ENCODE measurements around the gene CSNK1D. TPM values are rescaled to one million over a fixed set of nuclear protein-coding genes. Genes with fewer than 3 reads are reported as not detected.

CSNK1D gene
- total and polyA plus RNA-seq, 2 donors: 41.7 to 122 TPM

DNA sequence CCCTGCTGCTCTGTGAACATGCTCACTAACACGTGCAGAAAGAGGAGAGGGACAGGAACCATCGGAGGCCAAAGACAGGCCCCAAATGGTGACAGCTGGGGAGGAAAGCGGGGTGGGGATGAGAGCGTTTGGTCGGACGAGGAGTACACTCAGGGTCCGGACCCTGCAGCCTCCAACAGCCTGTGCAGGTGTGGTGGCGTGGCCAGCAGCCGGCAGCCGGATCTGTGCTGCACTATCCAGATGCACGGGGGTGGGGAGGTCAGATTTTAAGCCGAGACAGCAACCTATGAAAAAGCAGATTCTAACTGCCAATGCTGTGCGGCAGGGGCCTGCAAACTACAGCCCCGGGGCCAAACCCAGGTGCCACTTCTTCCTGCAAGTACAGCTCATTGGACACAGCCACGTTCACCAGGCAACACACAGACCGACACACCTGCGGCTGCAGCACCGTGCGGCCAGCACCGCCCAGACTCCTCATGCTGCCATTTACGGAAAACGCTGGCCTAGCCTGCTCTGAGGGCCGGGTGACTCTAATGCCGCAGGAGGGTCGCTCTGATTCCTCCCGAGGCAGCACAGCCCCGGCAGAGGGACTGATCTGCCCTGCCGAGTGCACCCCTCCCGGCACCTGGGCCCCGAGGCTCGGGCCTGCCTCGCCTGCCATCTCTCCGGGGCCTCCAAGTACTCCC is 23.5 kb downstream of the CSNK1D start:
- no peak overlapping the region for H3K27ac ChIP-seq (ENCODE audit: low read depth)
- WGBS: 86% methylated on average over 33 of the region's 33 CpGs
- no peaks in the 10 kb centered on the region for H3K4me1 ChIP-seq (ENCODE audit: insufficient read depth)
- peaks cover 13% of the 10 kb centered on the region for H3K36me3 ChIP-seq (ENCODE audit: insufficient read depth)
- DNase-seq (ENCODE audit: extremely low spot score): no peak
- H3K4me3 ChIP-seq (ENCODE audit: low read depth, low read length): no peak overlapping the region

DNA sequence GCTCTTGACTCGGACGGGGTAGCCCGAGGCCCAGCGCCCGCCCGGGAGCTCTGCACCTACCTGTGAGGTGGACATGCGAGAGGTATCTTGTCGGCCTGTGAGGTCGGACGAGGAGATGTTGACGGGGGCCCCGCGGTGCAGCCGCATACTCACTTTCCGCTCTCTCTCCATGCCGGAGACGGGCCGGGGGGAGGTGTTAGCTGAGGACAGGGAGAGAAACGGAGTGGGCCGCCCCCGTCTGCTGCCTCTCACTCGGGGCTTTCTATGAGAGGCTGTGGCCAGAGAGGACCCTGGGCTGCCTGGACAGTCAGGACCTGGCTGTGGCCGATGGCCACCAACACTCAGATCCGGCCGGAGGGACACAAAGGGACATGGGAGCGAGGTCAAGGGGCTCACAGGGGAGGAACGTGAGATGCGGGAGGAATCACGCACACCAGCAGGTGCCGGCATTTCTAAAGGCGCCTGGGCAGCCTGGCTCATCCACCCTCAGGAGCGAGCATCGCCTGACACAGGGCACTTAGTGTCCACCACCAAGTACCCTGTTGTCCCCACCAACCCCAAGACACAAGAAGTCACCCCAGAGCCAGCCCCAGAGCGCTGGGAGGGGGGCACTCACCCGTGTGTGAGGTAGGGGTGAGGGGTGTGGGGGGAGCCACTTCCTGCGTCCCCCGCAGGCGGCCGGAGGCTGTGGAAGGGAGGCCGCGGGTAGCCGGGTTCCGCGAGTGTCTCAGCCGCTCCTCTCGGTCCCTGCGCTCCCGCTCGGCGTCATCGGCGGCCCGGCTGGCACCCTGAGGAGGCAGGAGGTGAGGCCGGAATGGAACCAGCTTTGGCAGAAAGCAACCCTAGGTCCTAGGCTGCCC is 24.5 kb downstream of the CSNK1D start:
- DNase-seq (ENCODE audit: extremely low spot score): no peak
- 92% methylated on average over 54 of the region's 54 CpGs for WGBS

GRCh38 chr17:82247856-82248671 is 25.4 kb downstream of the CSNK1D start:
- Histone ChIP-seq H3K4me3 (ENCODE audit: low read depth, low read length) (no peak overlapping the region), H3K4me1 (ENCODE audit: insufficient read depth) (no peaks in the 10 kb centered on the region), H3K36me3 (ENCODE audit: insufficient read depth) (peaks cover 20% of the 10 kb centered on the region), H3K27ac (ENCODE audit: low read depth) (no peak overlapping the region)
- no peak for DNase-seq (ENCODE audit: extremely low spot score)
- 87% methylated on average over 28 of the region's 28 CpGs for WGBS

More for the DNA sequence above, 24.5 kb downstream of the CSNK1D start:
- H3K4me3 ChIP-seq (ENCODE audit: low read depth, low read length): no peak overlapping the region
- H3K27ac ChIP-seq (ENCODE audit: low read depth): no peak overlapping the region
- H3K4me1 ChIP-seq (ENCODE audit: insufficient read depth): no peaks in the 10 kb centered on the region
- peaks cover 20% of the 10 kb centered on the region for H3K36me3 ChIP-seq (ENCODE audit: insufficient read depth)

GRCh38 chr17:82247182-82247823 is 26.2 kb downstream of the CSNK1D start:
- H3K36me3 ChIP-seq (ENCODE audit: insufficient read depth): peaks cover 20% of the 10 kb centered on the region
- WGBS: 56% methylated on average over 22 of the region's 22 CpGs
- no peak overlapping the region for H3K4me3 ChIP-seq (ENCODE audit: low read depth, low read length)
- no peaks in the 10 kb centered on the region for H3K4me1 ChIP-seq (ENCODE audit: insufficient read depth)
- no peak for DNase-seq (ENCODE audit: extremely low spot score)
- H3K27ac ChIP-seq (ENCODE audit: low read depth): peak overlapping the region; percentile 34

GRCh38 chr17:82246365-82247181 is 26.9 kb downstream of the CSNK1D start:
- H3K36me3 ChIP-seq (ENCODE audit: insufficient read depth): peaks cover 17% of the 10 kb centered on the region
- no peak for DNase-seq (ENCODE audit: extremely low spot score)
- peak overlapping the region; percentile 52 for H3K27ac ChIP-seq (ENCODE audit: low read depth)
- no peaks in the 10 kb centered on the region for H3K4me1 ChIP-seq (ENCODE audit: insufficient read depth)
- WGBS: 44% methylated on average over 27 of the region's 27 CpGs
- no peak overlapping the region for H3K4me3 ChIP-seq (ENCODE audit: low read depth, low read length)

DNA sequence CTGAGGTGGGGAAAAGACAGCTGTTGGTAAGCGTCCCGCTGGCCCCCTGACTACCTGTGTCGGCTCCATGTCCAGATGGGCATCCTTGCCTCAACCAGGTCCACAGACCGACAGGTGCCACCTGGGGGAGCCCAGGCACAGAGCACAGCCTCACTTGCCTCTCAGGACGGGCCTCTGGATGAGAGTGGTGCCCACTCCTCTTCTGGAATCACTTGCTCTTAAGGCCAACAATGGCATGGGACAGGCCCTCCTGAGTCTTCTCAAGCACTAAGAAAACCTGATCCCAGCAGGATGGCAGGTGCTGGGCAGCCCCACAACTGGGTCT is 27.5 kb downstream of the CSNK1D start:
- no peak for DNase-seq (ENCODE audit: extremely low spot score)
- 92% methylated on average over 5 of the region's 5 CpGs for WGBS
- no peak overlapping the region for H3K27ac ChIP-seq (ENCODE audit: low read depth)
- H3K36me3 ChIP-seq (ENCODE audit: insufficient read depth): peaks cover 17% of the 10 kb centered on the region
- H3K4me3 ChIP-seq (ENCODE audit: low read depth, low read length): no peak overlapping the region
- no peaks in the 10 kb centered on the region for H3K4me1 ChIP-seq (ENCODE audit: insufficient read depth)

DNA sequence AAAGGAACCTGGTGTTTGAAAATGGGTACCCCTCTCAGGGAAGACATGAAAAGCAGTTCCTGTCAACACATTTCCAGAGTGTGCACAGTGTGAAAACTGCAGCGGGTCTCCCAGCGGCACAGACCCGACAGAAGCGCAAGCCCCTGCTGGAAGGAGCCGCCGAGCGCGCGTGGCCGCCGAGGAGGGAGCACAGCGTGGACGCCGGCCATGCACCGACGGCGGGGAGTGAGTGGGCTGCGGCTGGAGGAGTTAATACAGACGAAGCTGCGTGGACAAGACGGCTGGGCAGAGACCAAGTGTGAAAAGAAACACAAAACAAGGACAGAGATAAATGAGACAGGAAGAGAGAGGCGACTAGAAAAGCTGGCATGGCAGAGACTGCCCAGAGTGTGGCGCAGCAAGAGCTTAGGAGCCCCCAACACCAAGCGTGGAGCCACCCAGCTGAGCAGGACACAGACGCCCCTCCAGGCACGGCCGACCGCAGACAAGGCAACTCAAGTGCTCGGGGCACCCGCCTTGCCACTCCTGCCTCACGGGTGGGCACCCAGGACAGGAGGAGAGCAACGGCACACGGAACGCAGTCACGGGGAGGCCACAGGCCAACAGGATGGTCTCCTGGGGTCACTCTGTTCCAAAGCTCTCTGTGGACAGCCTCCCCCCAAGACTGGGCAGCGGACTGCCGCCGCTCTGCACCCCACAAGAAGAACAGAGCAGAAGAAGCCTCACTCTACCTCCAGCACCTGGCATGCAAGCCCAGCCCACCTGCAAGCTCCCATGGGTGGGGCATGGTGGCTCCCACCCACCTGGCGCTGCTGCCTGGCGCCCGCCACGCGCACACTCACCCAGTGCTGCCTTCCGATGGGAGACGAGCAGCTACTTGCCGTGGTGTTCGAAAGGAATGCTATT is 28.1 kb downstream of the CSNK1D start:
- H3K36me3 ChIP-seq (ENCODE audit: insufficient read depth): peaks cover 17% of the 10 kb centered on the region

DNA sequence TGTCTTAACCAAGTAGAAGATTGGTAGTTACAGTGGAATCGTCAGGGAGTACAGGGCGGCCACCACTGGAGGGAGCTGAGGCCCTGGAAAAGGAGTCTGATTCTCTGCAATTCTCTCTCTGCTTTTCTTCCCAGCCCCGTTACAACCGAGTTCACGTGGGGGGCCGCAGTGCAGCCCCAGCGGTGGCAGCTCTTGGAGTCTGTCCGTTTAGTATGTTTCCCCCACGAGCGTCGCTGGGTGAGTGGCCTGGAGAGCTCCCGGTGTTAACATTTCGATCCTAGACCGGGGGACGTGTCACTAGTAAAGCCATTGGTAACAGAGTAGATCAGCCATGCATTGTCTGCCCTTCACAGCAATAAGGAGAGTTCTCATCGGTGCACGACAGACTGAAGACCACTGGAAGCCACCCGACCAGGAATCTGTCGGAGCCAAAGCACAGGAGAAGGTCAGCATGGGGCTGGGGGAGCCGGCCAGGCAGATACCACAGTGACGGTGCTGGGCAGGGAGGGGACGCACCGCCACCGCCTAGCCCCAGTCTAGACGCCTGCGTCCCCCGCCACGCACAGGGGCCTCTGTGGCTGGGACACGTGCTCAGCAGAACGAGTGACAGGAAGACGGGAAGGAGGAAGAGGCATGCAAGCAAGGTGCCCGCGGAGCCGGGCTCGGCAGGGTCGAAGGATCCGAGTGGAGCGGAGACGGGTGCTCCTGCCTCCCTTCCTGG is 28.9 kb downstream of the CSNK1D start:
- Histone ChIP-seq H3K4me1 (ENCODE audit: insufficient read depth) (no peaks in the 10 kb centered on the region), H3K4me3 (ENCODE audit: low read depth, low read length) (no peak overlapping the region), H3K27ac (ENCODE audit: low read depth) (no peak overlapping the region), H3K36me3 (ENCODE audit: insufficient read depth) (peaks cover 10% of the 10 kb centered on the region)
- 81% methylated on average over 39 of the region's 39 CpGs for WGBS
- no peak for DNase-seq (ENCODE audit: extremely low spot score)

More for the DNA sequence above, 28.1 kb downstream of the CSNK1D start:
- Histone ChIP-seq H3K27ac (ENCODE audit: low read depth) (peak overlapping the region; percentile 28), H3K4me3 (ENCODE audit: low read depth, low read length) (no peak overlapping the region), H3K4me1 (ENCODE audit: insufficient read depth) (no peaks in the 10 kb centered on the region)
- WGBS: 88% methylated on average over 47 of the region's 47 CpGs
- DNase-seq (ENCODE audit: extremely low spot score): no peak

DNA sequence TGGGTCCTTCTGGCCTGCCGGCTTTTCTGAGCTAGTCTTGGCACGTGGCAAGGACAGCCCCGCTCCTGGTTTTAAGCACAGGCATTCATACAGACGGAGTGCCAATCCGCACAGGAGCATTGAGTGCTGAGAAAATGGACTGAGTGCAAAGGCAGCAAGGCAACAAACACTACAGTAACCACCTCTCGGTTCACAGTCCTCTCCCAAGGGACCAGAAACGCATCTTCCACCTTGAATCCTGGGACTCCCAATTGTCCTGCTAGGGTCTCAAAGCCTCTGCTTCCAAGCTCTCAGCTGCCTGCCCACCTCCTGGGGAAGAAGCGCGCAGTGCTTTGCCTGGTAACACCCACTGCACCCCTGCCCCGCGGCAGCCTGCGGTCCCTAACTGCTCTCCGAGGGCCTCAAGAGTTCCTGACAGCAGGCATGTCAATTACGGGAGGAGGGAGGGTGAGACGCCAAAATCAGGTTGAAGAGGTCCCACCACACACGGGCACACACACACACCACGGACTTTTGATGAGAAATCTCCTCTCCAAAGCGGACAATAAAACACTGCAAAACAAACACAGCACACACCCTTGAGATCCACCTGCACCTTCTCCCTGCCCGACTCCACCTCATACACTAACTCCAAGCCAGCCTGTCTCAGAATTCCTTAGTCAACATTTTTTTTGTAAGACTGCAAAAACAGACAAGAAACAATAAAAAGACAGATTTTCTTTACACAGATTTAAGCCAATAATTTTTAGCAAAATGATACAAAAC is 29.7 kb downstream of the CSNK1D start:
- 90% methylated on average over 19 of the region's 19 CpGs for WGBS
- H3K4me1 ChIP-seq (ENCODE audit: insufficient read depth): no peaks in the 10 kb centered on the region
- no peak for DNase-seq (ENCODE audit: extremely low spot score)
- peaks cover 9% of the 10 kb centered on the region for H3K36me3 ChIP-seq (ENCODE audit: insufficient read depth)
- no peak overlapping the region for H3K27ac ChIP-seq (ENCODE audit: low read depth)
- H3K4me3 ChIP-seq (ENCODE audit: low read depth, low read length): no peak overlapping the region

- Histone ChIP-seq H3K4me3 (ENCODE audit: low read depth, low read length) (no peak overlapping the region), H3K27ac (ENCODE audit: low read depth) (no peak overlapping the region), H3K4me1 (ENCODE audit: insufficient read depth) (no peaks in the 10 kb centered on the region), H3K36me3 (ENCODE audit: insufficient read depth) (peaks cover 9% of the 10 kb centered on the region)
- no peak for DNase-seq (ENCODE audit: extremely low spot score)
- 50% methylated on average over 29 of the region's 29 CpGs for WGBS
These were observed 30.4 kb downstream of the CSNK1D start for GRCh38 chr17:82242977-82243647.

DNA sequence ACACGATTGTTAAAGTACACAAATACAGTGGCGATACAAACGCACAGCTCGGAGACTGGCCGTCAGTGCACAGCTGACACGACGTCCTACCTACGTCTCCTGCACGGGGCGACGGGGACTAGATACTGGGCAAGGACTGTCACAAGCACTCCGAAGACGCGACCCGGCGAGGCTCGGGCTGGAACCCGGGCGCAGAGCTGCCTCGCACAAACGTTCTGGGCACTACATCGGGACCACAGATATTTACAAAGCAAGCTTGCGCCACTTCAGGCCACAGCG is 30.9 kb downstream of the CSNK1D start:
- H3K36me3 ChIP-seq (ENCODE audit: insufficient read depth): peaks cover 8% of the 10 kb centered on the region

More for the DNA sequence above, 30.9 kb downstream of the CSNK1D start:
- Histone ChIP-seq H3K27ac (ENCODE audit: low read depth) (no peak overlapping the region), H3K4me1 (ENCODE audit: insufficient read depth) (no peaks in the 10 kb centered on the region), H3K4me3 (ENCODE audit: low read depth, low read length) (no peak overlapping the region)
- WGBS: 64% methylated on average over 24 of the region's 24 CpGs
- DNase-seq (ENCODE audit: extremely low spot score): no peak
